NCI-H510A treated with DMSO at 0.1 percent for 48 hours (cell line): ENCODE measurements around the gene GLMN.

ENCODE experiments used
- DNase-seq: peaks from one replicate; lab custom pipeline; 2025; lab: John Stamatoyannopoulos, UW

Gene GLMN, protein sequence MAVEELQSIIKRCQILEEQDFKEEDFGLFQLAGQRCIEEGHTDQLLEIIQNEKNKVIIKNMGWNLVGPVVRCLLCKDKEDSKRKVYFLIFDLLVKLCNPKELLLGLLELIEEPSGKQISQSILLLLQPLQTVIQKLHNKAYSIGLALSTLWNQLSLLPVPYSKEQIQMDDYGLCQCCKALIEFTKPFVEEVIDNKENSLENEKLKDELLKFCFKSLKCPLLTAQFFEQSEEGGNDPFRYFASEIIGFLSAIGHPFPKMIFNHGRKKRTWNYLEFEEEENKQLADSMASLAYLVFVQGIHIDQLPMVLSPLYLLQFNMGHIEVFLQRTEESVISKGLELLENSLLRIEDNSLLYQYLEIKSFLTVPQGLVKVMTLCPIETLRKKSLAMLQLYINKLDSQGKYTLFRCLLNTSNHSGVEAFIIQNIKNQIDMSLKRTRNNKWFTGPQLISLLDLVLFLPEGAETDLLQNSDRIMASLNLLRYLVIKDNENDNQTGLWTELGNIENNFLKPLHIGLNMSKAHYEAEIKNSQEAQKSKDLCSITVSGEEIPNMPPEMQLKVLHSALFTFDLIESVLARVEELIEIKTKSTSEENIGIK

DNA sequence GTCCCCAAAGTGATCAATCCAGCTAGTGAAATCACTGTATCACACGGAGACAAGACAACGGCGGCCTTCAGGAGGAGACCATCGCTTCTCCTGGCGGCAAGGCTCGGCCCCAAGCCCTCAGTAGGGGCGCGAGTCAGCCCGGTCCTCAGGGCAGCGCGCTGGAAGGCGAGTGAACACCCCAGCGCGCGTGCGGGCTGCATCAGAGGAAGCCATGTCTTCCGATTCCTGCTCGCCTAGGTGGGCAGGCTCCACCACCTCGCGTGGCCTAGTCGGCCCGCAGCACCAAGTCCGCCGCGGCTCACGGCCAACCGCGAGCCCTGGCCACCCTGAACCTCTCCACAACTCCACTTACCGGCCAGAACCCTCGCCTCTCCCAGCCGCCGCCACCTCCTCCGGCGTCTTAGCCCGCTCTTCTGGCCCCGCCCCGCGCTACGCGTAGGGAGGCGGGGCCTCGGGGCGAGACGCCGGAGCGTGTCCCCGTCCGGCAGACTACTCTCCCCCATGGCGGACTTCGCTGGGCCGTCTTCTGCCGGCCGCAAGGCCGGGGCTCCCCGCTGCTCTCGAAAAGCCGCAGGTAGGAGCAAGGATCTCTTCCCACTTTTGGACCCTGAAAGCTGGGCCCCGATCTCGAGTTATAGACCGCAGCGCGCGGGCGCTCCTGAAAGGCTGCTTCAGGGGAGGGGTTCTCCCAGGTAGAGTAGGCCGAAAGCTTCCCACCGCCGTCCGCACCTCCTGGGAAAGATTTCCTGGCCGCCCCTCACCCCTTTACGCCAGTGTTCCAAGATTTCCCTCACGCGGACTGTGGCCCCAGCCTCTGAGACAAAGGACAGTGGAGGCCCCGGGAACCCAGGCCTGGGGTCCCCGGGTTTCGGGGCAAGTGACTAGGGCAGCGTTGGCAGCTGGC is at the start of gene GLMN, which contains the start of gene RPAP2:
Gene GLMN, minus strand, starts transcription at position 415 of the 904 bp plus-strand sequence. CDS start 988 bp downstream, outside the sequence.
Gene RPAP2, plus strand, starts transcription at position 487 of the 904 bp plus-strand sequence. Its CDS starts 15 bp downstream, at position 502.
- DNase-seq = peak; percentile 97

DNA sequence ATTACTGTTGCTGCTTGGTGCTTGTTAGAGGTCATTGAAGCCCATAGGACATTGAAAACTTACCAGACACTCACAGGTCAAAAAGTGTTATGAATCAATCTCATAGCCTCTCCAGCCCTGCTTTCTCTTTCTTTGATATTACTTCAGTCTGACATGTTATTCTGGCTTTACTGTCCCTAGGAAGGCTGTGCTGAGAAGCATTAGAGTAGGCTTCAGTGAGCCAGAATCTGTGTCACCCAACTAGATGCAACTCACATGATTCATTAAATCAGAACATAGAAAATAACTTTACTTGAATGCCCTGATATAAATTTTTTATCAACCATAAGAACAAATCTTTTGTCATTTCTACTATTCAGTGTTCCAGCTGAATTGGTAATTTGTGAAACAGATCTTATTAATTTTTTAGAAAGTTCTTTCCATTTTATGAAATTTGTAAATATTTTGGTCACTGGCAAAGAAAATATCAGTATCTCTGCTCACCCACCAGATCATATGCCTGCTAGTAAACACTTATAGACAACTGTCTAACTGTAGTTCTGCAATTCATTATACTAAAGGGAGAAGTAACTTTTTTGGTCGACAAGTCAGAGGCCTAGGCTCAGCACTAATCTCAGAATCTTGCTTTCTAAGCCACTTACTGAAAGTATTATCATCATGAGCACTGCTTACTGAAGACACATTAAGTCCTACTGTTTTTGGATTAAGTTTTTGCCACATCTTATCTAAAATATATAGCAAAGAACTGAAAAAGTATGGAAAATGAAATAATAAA is 48.3 kb upstream of the GLMN start:
- DNase-seq = no peak

DNA sequence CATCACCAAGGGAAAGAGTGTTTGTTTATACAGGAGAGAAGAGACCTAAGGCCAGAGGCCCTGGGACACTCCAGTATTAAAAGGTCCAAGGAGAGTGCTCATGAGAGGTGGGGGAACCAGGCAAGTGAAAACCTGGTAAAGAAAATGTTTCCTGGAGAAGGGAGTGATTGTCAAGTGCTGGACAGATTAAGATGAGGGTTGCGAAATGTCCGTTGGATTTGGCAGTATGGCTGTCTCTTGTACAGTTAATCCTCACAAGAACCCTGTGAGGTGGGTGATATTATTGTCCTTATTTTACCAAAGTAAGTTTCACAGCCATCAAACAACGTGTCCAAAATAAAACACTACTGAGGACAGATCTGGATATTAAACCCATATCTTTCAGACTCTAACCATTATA is 44.3 kb upstream of the GLMN start:
- DNase-seq = no peak

DNA sequence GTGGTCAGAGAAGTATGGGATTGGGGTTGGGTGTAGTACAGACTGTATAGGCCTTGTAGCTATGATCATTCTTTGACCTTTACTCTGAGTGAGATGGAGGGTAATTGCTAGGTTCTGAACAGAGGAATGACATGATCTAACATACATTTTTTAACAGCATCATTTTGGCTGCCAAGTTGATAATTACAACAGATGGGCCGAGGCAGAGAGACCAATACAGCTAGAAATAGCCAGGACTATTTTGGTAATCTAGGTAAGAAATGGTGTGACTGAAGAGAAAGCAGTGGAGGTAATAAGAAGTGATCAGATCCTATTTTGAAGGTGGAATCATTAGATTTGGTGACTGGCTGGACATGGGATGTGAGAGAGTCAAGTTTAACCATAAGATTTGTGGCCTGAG is 43.6 kb upstream of the GLMN start:
- no peak for DNase-seq

DNA sequence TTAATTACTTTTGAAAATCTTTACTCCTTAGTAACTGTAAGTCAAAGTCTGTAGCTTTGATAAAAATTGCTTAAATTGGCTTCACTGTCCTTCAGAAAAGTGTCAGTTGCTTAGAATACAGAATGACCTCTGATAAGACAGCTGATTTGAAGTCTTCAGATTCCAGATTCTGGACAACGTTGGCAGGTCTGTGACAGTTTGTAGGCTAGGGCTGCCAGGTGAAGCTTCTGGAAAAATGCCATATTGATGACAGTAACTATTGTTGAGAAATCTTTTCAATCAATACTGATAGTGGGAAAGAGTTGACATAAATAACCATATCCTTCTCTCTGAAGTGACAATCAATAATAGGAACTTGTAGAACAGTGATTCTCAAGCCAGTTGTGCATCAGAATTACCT is 41.4 kb upstream of the GLMN start:
- no peak for DNase-seq

DNA sequence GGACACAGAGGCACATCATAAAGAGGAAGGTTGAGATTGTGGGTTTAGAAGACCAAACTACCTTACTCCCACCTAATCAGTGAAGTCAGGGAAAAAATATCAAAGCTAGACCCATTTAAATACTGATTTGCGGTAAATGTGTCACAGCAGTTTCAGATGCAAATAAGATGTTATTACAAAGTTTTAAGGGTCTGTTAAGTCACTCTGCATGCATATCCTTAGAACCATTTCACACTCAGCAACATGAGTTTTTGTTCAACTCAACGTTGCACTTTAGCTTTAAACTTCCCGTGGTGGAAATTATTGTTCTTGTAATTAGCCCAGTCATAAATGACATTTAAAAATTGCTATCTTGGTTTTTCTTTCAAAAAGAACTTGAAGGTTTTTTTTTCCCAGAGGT is 34.9 kb upstream of the GLMN start:
- DNase-seq = no peak

DNA sequence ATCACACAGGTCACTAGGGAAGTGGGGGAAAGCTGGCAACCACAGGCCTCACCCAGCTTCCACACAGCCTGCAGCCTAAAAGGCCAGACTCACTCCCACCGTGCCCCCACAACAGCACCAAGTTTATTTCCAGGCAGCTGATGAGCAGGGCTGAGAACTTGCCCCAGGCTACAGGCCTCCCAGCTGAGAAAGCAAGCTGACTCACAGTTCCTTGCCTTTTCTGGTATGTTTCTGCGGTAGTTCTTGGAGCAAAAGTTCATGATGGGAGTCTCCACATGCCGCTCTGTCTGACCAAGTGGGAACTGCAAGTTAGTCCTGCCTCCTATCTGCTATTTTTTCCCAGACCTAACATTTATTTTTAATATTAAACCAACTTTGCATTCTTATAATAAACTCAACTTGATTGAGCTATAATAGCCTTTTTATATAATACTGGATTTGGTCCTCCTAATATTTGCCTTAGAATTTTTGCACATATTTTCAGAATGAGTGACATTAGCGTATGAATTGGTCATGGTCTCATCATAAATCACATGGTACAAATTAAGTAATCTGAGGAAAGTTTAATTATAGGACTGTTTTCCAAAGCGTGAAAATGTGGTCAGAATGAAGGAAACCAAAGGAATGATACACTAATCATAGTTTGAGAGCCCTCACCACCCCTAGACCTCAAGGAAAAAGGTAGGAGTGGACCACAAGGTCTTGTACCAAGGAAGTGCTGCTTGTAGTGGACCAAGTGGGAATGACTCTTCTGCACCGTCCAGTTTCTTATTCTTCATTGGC is 30.8 kb upstream of the GLMN start:
- DNase-seq = no peak

DNA sequence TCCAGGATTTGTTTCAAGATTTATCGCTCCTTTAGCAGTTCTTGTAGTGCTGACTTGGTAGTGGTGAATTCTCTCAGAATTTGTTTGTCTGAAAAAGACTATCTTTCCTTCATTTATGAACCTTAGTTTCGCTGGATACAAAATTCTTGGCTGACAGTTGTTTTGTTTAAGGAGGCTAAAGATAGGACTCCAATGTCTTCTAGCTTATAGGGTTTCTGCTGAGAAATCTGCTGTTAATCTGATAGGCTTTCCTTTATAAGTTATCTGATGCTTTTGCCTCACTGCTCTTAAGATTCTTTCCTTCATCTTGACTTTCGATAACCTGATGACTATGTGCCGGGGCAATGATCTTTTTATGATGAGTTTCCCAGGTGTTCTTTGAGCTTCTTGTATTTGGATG is 29.0 kb upstream of the GLMN start:
- no peak for DNase-seq

DNA sequence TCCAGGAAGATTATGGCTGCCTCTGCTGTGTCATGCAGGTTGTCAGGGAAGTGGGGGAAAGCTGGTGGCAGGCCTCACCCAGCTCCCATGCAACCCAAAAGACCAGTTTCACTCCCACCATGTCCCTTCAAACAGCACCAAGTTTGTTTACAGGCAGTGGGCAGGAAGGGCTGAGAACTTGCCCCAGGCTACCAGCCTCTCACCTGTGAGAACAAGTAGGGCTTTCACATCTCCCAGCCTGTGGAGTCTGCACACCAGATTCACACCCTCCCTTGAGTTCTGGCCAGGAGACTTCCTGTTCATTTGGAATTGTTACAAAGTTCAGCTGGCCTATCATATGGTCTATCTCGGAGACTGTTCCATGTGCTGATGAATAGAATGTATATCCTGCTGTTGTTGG is 27.9 kb upstream of the GLMN start:
- no peak for DNase-seq

DNA sequence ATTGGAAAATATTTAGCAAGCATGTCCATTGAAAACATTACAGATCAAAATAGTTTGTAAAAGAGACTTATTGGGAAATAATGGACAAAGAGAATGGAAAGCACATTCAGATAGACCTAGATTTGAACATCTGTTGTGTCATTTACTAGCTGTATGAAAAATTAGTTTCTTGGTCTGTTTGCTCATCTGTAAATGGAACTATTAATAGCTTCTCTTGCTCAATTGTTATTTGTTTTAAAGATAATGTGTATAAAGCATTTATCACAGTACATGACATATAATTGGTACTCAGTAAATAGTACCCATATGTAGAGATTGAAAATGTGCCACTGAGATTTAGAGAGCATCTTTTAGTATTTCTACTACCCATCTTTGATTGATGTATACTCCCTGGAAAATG is 26.0 kb upstream of the GLMN start:
- DNase-seq = no peak

DNA sequence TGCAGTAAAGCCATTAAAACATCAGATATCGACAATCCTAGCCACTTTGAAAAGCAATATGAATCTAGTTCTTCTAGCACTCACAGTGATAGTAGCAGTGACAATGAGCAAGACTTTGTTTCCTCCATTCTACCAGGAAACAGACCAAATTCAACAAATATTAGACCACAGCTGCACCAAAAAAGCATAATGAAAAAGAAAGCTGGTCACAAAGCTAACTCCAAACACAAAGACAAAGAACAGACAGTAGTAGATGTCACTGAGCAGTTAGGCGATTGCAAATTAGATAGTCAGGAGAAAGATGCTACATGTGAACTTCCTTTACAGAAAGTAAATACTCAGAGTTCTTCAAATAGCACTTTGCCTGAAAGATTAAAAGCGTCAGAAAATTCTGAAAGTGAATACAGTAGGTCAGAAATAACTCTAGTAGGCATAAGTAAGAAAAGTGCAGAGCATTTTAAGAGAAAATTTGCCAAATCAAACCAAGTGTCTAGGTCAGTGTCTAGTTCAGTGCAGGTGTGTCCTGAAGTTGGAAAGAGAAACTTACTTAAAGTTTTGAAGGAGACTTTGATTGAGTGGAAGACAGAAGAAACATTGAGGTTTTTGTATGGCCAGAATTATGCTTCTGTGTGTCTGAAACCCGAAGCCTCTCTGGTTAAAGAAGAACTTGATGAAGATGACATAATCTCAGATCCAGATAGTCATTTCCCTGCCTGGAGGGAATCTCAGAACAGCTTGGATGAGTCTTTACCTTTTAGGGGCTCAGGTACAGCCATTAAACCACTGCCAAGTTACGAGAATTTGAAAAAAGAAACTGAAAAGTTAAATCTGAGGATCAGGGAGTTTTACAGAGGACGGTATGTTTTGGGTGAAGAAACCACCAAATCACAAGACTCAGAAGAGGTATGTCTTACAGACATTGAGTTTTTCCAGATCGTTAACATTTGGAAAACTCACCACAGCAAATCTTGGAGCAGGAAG is 25.0 kb upstream of the GLMN start:
- no peak for DNase-seq

DNA sequence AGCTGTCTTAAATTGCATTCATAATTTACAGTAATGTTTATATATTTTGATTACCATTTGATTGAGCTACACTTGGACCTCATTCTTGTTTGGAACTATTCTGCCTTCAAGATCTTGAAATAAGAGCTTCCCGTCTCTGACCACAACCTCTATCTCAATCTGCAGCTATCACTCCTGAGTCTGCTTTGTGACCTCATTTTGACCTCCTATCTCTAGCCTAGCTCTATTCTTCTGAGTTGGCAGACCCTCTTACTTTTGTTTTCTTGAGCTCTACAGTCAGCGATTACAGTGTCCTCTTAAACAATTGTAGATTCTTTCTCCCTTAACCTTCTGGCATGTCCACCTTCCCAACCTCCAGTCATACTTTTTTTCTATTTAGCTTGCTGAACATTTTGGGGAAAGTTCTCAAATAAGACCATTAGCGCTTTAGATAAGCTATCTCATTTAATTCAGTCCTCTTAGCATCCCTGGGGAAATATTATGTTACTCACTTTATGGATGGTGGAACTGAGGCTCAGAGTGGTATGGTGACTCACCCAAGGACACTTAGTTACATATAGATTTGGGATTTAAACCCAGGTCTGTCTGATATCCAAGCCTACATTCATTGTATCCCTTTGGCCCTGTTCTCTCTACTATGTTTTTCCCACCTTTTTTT is 19.2 kb upstream of the GLMN start:
- DNase-seq = no peak

DNA sequence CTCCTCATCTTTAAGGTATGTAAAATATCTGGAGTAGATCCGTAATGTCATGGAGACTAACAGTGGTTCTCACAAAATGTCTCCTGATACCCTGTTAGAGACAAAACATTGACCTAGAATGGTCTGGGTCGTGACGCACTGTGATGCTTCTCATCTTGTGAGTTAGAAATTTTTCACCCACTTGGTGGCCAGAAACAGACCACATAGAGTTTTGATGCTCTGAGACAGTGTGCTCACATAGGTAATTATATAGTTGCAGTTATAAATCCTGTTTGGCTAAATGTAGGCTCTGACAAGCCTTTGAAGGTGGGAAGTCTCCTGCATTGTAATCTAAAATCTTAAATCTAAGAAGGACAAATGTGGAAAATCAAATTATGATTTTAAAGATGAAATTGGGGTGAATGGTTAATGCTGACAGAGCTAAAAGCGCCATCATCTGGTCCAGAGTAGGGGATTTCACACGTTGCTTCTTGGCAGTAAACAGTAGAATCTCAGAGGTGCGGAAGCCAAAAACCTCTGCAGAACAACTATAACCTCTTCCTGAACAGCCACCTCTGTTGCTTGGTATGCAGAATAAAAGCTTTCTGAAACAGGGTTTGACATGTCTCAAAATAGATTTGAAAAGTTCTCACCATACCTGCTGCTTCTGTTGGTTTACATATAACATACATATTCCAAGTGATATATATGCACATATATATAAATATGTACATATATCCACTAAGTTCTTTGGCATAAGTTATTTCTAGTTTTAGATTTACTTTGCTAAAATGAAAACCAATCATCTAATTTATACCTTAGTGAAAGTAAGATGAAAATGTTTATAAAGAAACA is 17.2 kb upstream of the GLMN start:
- DNase-seq = no peak

DNA sequence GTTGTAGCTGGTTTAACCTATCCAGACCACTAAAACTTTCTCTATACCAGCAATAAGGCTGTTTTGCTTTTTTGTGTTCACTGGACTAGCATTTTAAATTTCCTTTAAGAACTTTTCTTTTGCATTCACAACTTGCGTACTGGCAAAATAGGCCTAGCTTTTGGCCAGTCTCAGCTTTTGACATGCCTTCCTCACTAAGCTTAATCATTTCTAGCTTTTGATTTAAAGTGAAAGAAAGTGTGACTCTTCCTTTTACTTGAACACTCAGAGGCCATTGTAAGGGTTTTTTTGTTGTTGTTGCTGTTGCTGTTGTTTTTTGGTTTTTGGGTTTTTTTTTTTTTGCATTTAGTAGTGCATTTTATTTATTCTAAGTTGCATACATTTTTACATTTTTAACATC is 15.2 kb upstream of the GLMN start:
- DNase-seq = no peak

DNA sequence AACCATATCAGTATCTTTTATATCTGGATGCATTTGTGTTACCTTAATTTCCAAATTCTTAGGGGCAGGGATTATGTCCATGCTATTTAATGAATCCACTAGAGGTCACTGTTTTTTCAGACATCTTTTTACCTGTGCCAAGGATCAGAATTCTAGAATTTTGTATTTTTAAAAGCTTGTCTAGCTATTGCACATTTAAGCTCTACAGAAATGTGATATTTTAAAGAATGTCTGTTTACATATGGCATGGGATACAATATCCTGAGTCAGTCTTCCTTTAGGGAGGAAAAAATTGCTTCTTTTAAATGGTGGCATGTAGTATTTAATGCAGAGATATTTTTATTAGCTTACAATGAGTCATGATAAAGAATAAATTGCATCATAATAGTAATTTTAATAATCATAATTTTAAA is 11.4 kb upstream of the GLMN start:
- DNase-seq = peak; percentile 70

DNA sequence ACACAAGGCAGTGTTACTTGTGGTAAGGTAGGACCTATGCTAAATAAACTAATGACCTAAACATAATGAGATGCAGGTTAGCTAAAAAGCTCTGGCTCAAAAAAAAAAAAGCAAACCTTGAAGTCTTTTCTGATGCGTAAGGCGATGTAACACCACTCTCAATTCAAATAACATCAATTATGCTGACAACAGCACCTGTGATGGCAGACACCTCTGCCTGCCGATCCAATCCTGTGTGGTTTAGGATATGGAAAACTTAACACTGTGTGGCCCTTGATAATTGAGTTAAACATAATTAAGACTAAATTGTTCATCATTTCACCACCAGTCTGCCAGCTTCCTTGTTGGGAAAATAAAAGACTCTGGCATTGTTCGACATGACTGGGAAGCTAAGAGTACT is 9.2 kb upstream of the GLMN start:
- no peak for DNase-seq

DNA sequence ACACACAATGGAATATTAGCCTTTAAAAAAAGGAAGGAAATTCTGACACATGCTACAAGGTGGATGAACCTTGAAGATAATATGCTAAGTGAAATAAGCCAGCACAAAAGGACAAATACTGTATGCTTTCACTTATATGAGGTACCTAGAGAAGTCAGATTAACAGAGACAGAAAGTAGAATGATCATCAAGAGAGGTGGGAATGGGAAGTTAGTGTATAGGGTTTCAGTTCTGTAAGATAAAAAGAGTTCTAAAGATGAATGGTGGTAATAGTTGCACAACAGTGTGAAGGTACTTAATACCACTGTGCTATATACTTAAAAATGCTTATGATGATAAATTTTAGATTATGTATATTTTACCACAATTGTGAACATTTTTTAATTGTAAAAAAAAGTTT is 7.2 kb upstream of the GLMN start:
- DNase-seq = no peak

DNA sequence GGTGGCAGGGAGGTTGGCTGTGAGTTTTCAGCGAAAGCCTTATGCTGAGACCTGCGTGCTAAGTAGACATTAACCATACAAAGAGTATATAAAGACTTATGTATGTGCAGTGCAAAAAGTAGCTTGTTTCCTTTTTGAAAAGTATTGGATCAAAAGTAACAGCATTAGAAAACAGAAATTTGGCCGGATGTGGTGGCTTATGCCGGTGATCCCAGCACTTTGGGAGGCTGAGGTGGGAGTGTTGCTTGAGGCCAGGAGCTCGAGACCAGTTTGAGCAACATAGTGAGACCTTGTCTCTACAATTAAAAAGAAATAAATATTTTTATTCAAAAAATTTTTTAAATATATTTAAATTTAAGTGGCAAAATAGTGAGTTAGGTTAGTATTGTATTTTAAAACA is 2.2 kb upstream of the GLMN start:
- no peak for DNase-seq
